ENCODE results near the gene EPB41.

GRCh38 chr1:29055160-29055559 is 140.8 kb downstream of the EPB41 start:
- TF ChIP-seq POLR2AphosphoS5 (IDR thresholded peaks at IDR 0.05; ENCODE audit: low read depth): no peak
- no peak for TF ChIP-seq CTCF (conservative IDR thresholded peaks at IDR 0.05; ENCODE audit: low read depth in 2 of 2)
- no peak for TF ChIP-seq EZH2 (IDR thresholded peaks at IDR 0.05; ENCODE audit: low read depth, unreplicated experiment)
